Osteoblast (primary cell): ENCODE results near the gene IGDCC3. TPM values are rescaled to one million over a fixed set of nuclear protein-coding genes. Genes with fewer than 3 reads are reported as not detected.
"Not testable (repeated sequence)": the region's sequence is repeated elsewhere in the genome, so short reads cannot be mapped to it uniquely, and the experiment has no call there.

Experiments
- DNase-seq: peaks from one replicate; pipeline ENCODE4 v3.0.0; 2011; ENCODE audit warnings: low spot score, mixed read lengths; ENCODE audit not compliant: insufficient read length; ENCODE audit errors: missing footprints
- H2AFZ ChIP-seq: 2 replicates; pipeline ENCODE4 v1.6.0; 2011; ENCODE audit warnings: mild to moderate bottlenecking, low read length
- H3K27ac ChIP-seq: 2 replicates; pipeline ENCODE4 v1.5.1; 2011; ENCODE audit warnings: mild to moderate bottlenecking, low read depth, low read length, moderate library complexity
- H3K27me3 ChIP-seq: 2 replicates; pipeline ENCODE4 v1.6.0; 2012; ENCODE audit warnings: mild to moderate bottlenecking, control low read depth, inconsistent platforms, low read length, moderate library complexity; ENCODE audit not compliant: insufficient read depth
- H3K36me3 ChIP-seq: 2 replicates; pipeline ENCODE4 v1.5.1; 2011; ENCODE audit warnings: mild to moderate bottlenecking, low read length, control low read depth, moderate library complexity; ENCODE audit not compliant: insufficient read depth
- H3K4me1 ChIP-seq: 2 replicates; pipeline ENCODE4 v1.5.1; 2011; ENCODE audit warnings: mild to moderate bottlenecking, low read length, control low read depth, moderate library complexity; ENCODE audit not compliant: insufficient read depth
- H3K4me2 ChIP-seq: 2 replicates; pipeline ENCODE4 v1.6.0; 2011; ENCODE audit warnings: mild to moderate bottlenecking, low read length; ENCODE audit not compliant: insufficient read depth
- H3K4me3 ChIP-seq: fragments of 200-600 bp; sonication (generic); 3 replicates; pipeline ENCODE4 v1.5.1; 2012; ENCODE audit warnings: mild to moderate bottlenecking, low read length, inconsistent platforms; ENCODE audit not compliant: insufficient read depth
- H3K79me2 ChIP-seq: 2 replicates; pipeline ENCODE4 v1.6.0; 2012; ENCODE audit warnings: mild to moderate bottlenecking, low read length, control low read depth, inconsistent platforms; ENCODE audit not compliant: insufficient read depth
- H3K9me3 ChIP-seq: 2 replicates; pipeline ENCODE4 v1.5.1; 2011; ENCODE audit warnings: low read depth, low read length, control low read depth
- H4K20me1 ChIP-seq: 2 replicates; pipeline ENCODE4 v1.6.0; 2012; ENCODE audit warnings: mild to moderate bottlenecking, low read length, control low read depth; ENCODE audit not compliant: insufficient read depth
- CTCF ChIP-seq: IDR thresholded peaks from 2 replicates; pipeline ENCODE4 v1.5.1; 2011; ENCODE audit warnings: mild to moderate bottlenecking, low read depth, low read length, moderate library complexity; ENCODE audit errors: extremely low read depth
- total RNA-seq: library from RNA; depleted of rRNA; stranded (reverse); fragments of >200 nt; gene quantifications from 2 replicates; pipeline ENCODE4 v1.2.3, GENCODE V29; 2012

The IGDCC3 gene
- total RNA-seq, 1 donor: not detected

- DNase-seq: peak; percentile 75
- H3K4me2 ChIP-seq: no peak overlapping the region
- no peaks in the 10 kb centered on the region for H3K9me3 ChIP-seq
- no peaks in the 10 kb centered on the region for H4K20me1 ChIP-seq
- peaks cover 46% of the 10 kb centered on the region for H3K27me3 ChIP-seq
- no peaks in the 10 kb centered on the region for H3K4me1 ChIP-seq
- no peaks in the 10 kb centered on the region for H3K36me3 ChIP-seq
- H2AFZ ChIP-seq: no peak overlapping the region
- no peak overlapping the region for H3K4me3 ChIP-seq
- no peaks in the 10 kb centered on the region for H3K79me2 ChIP-seq
- TF ChIP-seq CTCF: no peak
- H3K27ac ChIP-seq: no peak overlapping the region
These were observed 22.4 kb downstream of the IGDCC3 start for GRCh38 chr15:65355173-65355987.

- Histone ChIP-seq H2AFZ (no peak overlapping the region), H3K4me2 (no peak overlapping the region), H3K4me1 (no peaks in the 10 kb centered on the region), H3K36me3 (no peaks in the 10 kb centered on the region), H3K4me3 (no peak overlapping the region), H3K9me3 (no peaks in the 10 kb centered on the region), H3K79me2 (no peaks in the 10 kb centered on the region), H3K27ac (no peak overlapping the region), H4K20me1 (no peaks in the 10 kb centered on the region), H3K27me3 (peaks cover 46% of the 10 kb centered on the region)
- no peak for DNase-seq
- TF ChIP-seq CTCF: no peak
These were observed 23.0 kb downstream of the IGDCC3 start for GRCh38 chr15:65354835-65355172.

GRCh38 chr15:65351972-65352371, 25.8 kb downstream of the IGDCC3 start:
- peaks cover 38% of the 10 kb centered on the region for H3K27me3 ChIP-seq
- not testable (repeated sequence) for H3K4me1 ChIP-seq, H4K20me1 ChIP-seq, H3K36me3 ChIP-seq, H3K9me3 ChIP-seq, H3K4me3 ChIP-seq, H3K27ac ChIP-seq, H3K4me2 ChIP-seq, H2AFZ ChIP-seq, H3K79me2 ChIP-seq, DNase-seq

GRCh38 chr15:65349338-65349737, 28.5 kb downstream of the IGDCC3 start:
- TF ChIP-seq CTCF: no peak
- H3K4me3 ChIP-seq: no peak overlapping the region
- no peak overlapping the region for H2AFZ ChIP-seq
- no peak overlapping the region for H3K27ac ChIP-seq
- H3K4me1 ChIP-seq: no peaks in the 10 kb centered on the region
- no peaks in the 10 kb centered on the region for H3K9me3 ChIP-seq
- no peaks in the 10 kb centered on the region for H3K36me3 ChIP-seq
- H3K27me3 ChIP-seq: peaks cover 15% of the 10 kb centered on the region
- no peak for DNase-seq
- no peak overlapping the region for H3K4me2 ChIP-seq
- no peaks in the 10 kb centered on the region for H4K20me1 ChIP-seq
- H3K79me2 ChIP-seq: no peaks in the 10 kb centered on the region

- not testable (repeated sequence) for H3K27ac ChIP-seq, DNase-seq, H3K79me2 ChIP-seq, H3K36me3 ChIP-seq, H3K4me1 ChIP-seq, H3K4me3 ChIP-seq, H2AFZ ChIP-seq, H4K20me1 ChIP-seq, H3K9me3 ChIP-seq, H3K4me2 ChIP-seq
- peaks cover 11% of the 10 kb centered on the region for H3K27me3 ChIP-seq
These were observed 30.0 kb downstream of the IGDCC3 start for GRCh38 chr15:65347756-65348155.
